SJSA1 (cell line): ENCODE results near the gene PLP1. TPM values are rescaled to one million over a fixed set of nuclear protein-coding genes. Genes with fewer than 3 reads are reported as not detected.

Source experiments
- DNase-seq, 2 experiments: peaks; one replicate each; pipeline ENCODE4 v3.0.0-alpha.2; 2015 to 2020; ENCODE audit warnings: low spot score in 2 of 2, low read depth in 1 of 2
- H3K27ac ChIP-seq: fragments of 250-450 bp; sonication (Bioruptor Pico); 2 replicates; pipeline ENCODE4 v1.5.1; 2020; ENCODE audit warnings: mild to moderate bottlenecking, moderate library complexity
- H3K27me3 ChIP-seq: fragments of 250-450 bp; sonication (Bioruptor Pico); replicated peaks from 2 replicates; pipeline ENCODE4 v1.5.1; 2020; ENCODE audit warnings: mild to moderate bottlenecking, moderate library complexity
- H3K36me3 ChIP-seq: fragments of 250-450 bp; sonication (Bioruptor Pico); 2 replicates; pipeline ENCODE4 v1.5.1; 2020; ENCODE audit warnings: mild to moderate bottlenecking
- H3K4me1 ChIP-seq: fragments of 250-450 bp; sonication (Bioruptor Pico); replicated peaks from 2 replicates; pipeline ENCODE4 v1.6.1; 2021; ENCODE audit warnings: mild to moderate bottlenecking
- H3K4me3 ChIP-seq: fragments of 250-450 bp; sonication (Bioruptor Pico); 2 replicates; pipeline ENCODE4 v1.5.1; 2020; ENCODE audit warnings: mild to moderate bottlenecking
- H3K9me3 ChIP-seq: fragments of 250-450 bp; sonication (Bioruptor Pico); replicated peaks from 2 replicates; pipeline ENCODE4 v1.5.1; 2020; ENCODE audit warnings: mild to moderate bottlenecking
- total RNA-seq: library from RNA; depleted of rRNA; stranded (reverse); fragments of >200 nt; shearing (Covaris generic); gene quantifications from 2 replicates; pipeline ENCODE4 v1.2.3, GENCODE V29; 2014; rRNA removed

PLP1 gene
- total RNA-seq, 1 experiment from 2014 or later: not detected

- Histone ChIP-seq H3K27ac (no peak overlapping the region), H3K27me3 (no peaks in the 10 kb centered on the region), H3K36me3 (no peaks in the 10 kb centered on the region), H3K4me1 (no peaks in the 10 kb centered on the region), H3K4me3 (no peak overlapping the region), H3K9me3 (no peaks in the 10 kb centered on the region)
- DNase-seq: no peak
Measured at GRCh38 chrX:103825881-103826280, 49.2 kb downstream of the PLP1 start.

- Histone ChIP-seq H3K27ac (no peak overlapping the region), H3K4me1 (no peaks in the 10 kb centered on the region), H3K36me3 (no peaks in the 10 kb centered on the region), H3K27me3 (no peaks in the 10 kb centered on the region), H3K4me3 (no peak overlapping the region), H3K9me3 (no peaks in the 10 kb centered on the region)
- no peak for DNase-seq
Measured at GRCh38 chrX:103828529-103828928, 51.9 kb downstream of the PLP1 start.

GRCh38 chrX:103830848-103831247, 54.2 kb downstream of the PLP1 start:
- H3K9me3 ChIP-seq: no peaks in the 10 kb centered on the region
- H3K4me1 ChIP-seq: no peaks in the 10 kb centered on the region
- H3K4me3 ChIP-seq: no peak overlapping the region
- H3K27ac ChIP-seq: no peak overlapping the region
- no peaks in the 10 kb centered on the region for H3K27me3 ChIP-seq
- no peaks in the 10 kb centered on the region for H3K36me3 ChIP-seq
- DNase-seq: no peak

- H3K27ac ChIP-seq: no peak overlapping the region
- no peaks in the 10 kb centered on the region for H3K9me3 ChIP-seq
- peak in 1 of 2 experiments; percentile 5 for DNase-seq
- H3K4me1 ChIP-seq: no peaks in the 10 kb centered on the region
- no peaks in the 10 kb centered on the region for H3K36me3 ChIP-seq
- peak overlapping the region; percentile 27 for H3K4me3 ChIP-seq
- H3K27me3 ChIP-seq: no peaks in the 10 kb centered on the region
Measured at GRCh38 chrX:103831342-103831802, 54.7 kb downstream of the PLP1 start.

- H3K27ac ChIP-seq: no peak within 1 kb of the TSS
- H3K36me3 ChIP-seq: no peaks in the 10 kb centered on the region
- H3K4me3 ChIP-seq: peak within 1 kb of the TSS; percentile 27
- H3K27me3 ChIP-seq: no peaks in the 10 kb centered on the region
- peak; percentile 7 to 43 for DNase-seq
- H3K9me3 ChIP-seq: no peaks in the 10 kb centered on the region
- no peaks in the 10 kb centered on the region for H3K4me1 ChIP-seq
Measured at GRCh38 chrX:103831803-103832544, 55.3 kb downstream of the PLP1 start, which contains the start of gene RAB9B. RAB9B (minus strand) TSS chrX:103832257; CDS start chrX:103825784, 6,473 bp downstream.

- Histone ChIP-seq H3K4me3 (no peak overlapping the region), H3K4me1 (no peaks in the 10 kb centered on the region), H3K27ac (no peak overlapping the region), H3K27me3 (no peaks in the 10 kb centered on the region), H3K9me3 (no peaks in the 10 kb centered on the region), H3K36me3 (no peaks in the 10 kb centered on the region)
- DNase-seq: no peak
Measured at GRCh38 chrX:103839404-103839803, 62.8 kb downstream of the PLP1 start.

Other genes starting within 250 kb of the PLP1 start
- 45.1 and 50.6 TPM in 2 replicates for gene TCEAL4, start 191.3 kb upstream of the PLP1 start, total RNA-seq
- 21.0 and 30.5 TPM in 2 replicates for gene TCEAL3, start 168.9 kb upstream of the PLP1 start, total RNA-seq
- 21.5 and 42.7 TPM in 2 replicates for gene TCEAL1, start 147.9 kb upstream of the PLP1 start, total RNA-seq
- gene MORF4L2, start 90.1 kb upstream of the PLP1 start, total RNA-seq: 806 and 914 TPM in 2 replicates
- not detected in 2 replicates for gene TMEM31, start 65.9 kb upstream of the PLP1 start, total RNA-seq
- gene RAB9B, start 55.4 kb downstream of the PLP1 start, total RNA-seq: 0.50 and 1.7 TPM in 2 replicates
- 3.5 and 23.2 TPM in 2 replicates for gene TMSB15B, start 185.8 kb downstream of the PLP1 start, total RNA-seq
- not detected in 2 replicates for gene H2BW1, start 236.9 kb downstream of the PLP1 start, total RNA-seq